Stimulated activated CD8-positive, alpha-beta memory T cell treated with anti-CD3 and anti-CD28 coated beads, Interleukin-12 subunit alpha, Interleukin-12 subunit beta, amount 100 ng/mL, for 1 hour (primary cell): ENCODE measurements around the gene SSBP4.
A peak's percentile ranks its signal among the peaks of the same experiment; 100 is the strongest.

Experiments
- DNase-seq: peaks from one replicate; pipeline ENCODE4 v3.0.0-alpha.2; 2020; ENCODE audit warnings: low read depth

The SSBP4 gene

GRCh38 chr19:18445262-18445948 is 26.2 kb downstream of the SSBP4 start:
- DNase-seq: no peak

- no peak for DNase-seq
Observed at GRCh38 chr19:18446145-18446810, 27.1 kb downstream of the SSBP4 start.

DNA sequence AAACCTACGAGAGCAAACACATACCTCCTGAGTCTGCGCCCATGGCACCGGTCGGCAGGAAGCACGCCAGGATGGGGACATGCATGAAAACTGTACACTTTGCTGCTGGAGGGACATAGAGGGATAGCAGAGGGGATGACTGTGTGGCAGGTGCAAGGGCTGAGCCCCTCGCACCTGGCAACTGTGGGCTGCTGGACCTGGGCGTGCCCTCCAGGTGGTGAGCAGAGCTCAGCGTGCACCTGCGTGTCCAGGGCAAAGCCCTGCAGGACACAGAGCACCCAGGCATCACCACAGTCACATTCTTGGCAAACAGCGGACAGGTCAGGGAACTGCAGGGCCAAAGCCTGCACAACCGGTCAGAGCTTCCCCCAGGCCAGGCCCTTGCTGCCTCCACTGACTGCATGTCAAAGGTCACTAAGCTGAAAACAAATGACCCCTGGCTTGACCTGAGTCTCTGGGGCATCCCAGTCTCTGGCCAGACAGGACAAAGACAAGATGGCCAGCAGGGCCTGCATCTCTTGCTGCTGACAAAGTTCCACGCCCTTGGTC is 27.7 kb downstream of the SSBP4 start:
- no peak for DNase-seq

DNA sequence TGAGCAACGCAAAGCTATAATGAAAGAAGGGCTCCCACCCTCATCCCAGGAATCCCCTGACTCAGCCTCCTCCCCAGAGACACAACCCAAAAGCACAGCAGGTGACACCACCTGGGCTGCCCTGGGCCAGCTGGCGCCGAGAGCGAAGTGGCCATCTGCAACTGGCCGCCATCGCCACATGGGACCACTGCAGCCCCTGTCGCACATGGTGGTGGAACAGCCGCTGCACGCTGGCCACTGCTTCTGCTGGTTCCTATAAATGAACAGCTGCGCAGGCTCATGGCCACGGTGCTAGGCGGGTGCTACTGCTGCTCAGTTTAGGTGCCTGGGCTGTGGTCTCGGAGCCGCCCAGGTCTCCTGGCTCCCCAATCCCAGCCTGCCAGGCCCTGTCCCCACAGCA is 30.4 kb downstream of the SSBP4 start:
- no peak for DNase-seq

- DNase-seq: no peak
Observed at GRCh38 chr19:18450021-18450930, 31.1 kb downstream of the SSBP4 start.

GRCh38 chr19:18450931-18451836 is 32.0 kb downstream of the SSBP4 start:
- DNase-seq: peak; percentile 79

- no peak for DNase-seq
Observed at GRCh38 chr19:18452386-18452785, 33.2 kb downstream of the SSBP4 start.

DNA sequence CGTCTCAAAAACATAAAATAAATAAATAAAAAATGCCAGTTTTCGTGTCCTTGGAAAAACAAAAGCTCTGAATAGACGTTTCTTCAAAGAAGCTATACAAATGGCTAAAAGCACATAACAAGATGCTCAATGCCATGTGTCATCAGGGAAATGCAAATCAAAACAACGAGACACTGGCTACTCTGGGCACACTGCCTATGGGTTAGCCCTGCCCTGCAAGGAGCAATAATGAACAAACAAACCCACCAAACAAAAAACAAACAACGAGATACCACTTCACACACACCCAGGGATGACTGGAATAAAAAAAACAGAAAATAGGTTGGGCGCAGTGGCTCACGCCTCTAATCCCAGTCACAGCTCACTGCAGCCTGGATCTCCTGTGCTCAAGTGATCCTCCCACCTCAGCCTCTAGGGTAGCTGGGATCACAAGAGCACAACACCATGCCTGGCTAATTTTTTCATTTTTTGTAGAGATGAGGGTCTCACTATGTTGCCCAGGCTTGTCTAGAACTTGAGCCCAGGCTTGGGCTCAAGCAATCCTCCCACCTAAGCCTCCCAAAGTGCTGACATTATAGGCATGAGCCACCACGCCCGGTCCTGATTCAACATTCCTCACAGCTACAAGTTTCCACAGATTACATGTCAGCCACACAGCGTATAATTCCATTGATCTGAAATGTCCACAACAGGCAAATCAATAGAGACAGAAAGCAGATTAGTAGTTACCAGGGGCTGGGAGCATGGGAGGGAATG is 34.2 kb downstream of the SSBP4 start:
- no peak for DNase-seq

- DNase-seq: no peak
Observed at GRCh38 chr19:18456279-18456678, 37.1 kb downstream of the SSBP4 start.

GRCh38 chr19:18456974-18457373 is 37.8 kb downstream of the SSBP4 start:
- no peak for DNase-seq

- DNase-seq: no peak
Observed at GRCh38 chr19:18457483-18458331, 38.5 kb downstream of the SSBP4 start.

DNA sequence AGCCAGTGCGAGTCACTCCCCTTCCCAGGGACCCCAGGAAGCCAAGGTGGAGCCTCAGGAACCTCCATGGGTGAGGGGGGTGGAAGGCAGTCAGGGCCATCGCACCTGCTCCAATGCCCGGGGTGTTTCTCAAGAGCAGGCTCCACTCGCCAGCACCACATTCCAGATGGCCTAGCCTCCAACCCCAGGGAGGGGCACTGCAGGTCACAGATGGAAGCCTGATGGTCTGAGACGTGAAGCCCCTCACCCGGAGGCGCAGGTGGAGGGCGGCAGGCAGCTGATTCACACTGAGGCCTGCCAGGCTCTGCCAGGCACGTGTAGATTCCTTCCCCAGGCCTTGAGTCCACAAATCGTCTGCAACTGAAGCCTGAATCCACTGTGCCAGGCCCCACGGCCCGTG is 41.7 kb downstream of the SSBP4 start:
- no peak for DNase-seq

DNA sequence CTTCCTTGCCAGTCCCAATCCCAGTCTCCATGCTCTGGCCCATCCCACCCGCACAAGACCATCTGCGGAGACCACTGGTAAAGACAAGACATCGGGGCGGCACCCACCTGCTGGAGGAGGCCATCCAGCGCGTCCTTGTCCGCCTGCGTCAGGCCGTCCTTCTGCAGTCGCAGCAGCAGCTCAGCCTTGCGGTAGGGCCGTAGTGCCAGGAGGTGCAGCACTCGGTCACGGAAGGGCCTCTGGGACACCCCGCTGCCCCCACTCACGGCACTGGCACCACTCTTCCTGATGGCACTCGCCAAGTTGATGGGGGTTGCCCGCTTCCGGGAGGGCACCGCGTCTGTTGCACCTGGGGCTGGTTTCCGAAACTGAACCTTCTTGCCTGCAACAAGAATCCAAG is 42.3 kb downstream of the SSBP4 start:
- no peak for DNase-seq

GRCh38 chr19:18464646-18465045 is 45.4 kb downstream of the SSBP4 start:
- no peak for DNase-seq

DNA sequence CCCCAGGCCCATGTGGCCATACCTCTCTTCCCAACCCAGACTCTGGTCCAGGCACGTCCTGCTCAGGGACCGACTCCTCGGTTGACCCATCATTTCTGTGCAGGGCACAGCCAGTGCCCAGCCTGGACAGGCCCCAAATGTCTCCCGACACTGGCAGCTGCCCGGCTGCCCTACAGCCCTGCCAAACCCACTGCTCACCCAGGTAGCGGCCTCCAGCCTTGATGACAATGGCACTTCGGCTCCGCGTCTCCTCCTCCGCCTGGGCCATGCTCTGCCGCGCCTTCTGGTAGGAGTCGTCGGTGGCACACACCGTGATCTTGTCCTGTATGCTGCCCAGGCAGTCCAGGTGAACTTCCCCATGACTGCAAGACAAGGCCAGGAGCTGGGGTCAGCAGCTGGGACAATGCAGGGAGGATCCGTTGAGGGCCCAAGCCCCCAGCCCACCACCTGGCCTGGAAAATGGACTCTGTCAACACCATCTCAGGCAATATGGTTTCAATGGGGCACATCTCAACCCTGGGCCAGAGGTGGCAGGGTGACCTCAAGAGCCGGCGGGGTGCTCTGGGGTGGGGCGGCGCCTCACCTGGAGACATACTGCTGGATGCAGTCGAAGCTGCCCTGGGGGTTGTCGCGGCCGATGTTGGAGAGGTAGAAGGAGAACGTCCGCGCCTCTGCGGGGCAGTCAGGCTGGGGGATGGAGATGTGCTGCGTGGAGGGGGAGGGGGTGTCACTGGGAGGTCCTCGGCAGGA is 46.2 kb downstream of the SSBP4 start:
- DNase-seq: no peak

- DNase-seq: no peak
Observed at GRCh38 chr19:18465964-18466339, 46.8 kb downstream of the SSBP4 start.

GRCh38 chr19:18466354-18466753 is 47.2 kb downstream of the SSBP4 start:
- no peak for DNase-seq

GRCh38 chr19:18467978-18468377 is 48.8 kb downstream of the SSBP4 start:
- DNase-seq: no peak

- no peak for DNase-seq
Observed at GRCh38 chr19:18468517-18468916, 49.3 kb downstream of the SSBP4 start.
